Gastroesophageal sphincter (tissue), 3 donors: ENCODE data around the gene EEF2K.

Experiments used
- POLR2AphosphoS5 ChIP-seq: sonication (generic); formaldehyde crosslinking; IDR thresholded peaks from one replicate; pipeline ENCODE4 v1.6.1; 2017; ENCODE audit warnings: antibody characterized with exemption
- TF ChIP-seq, protein P1 (sequence below), 4 experiments: fragments of 200-600 bp in 2 of 4; fragments of 450-650 bp in 2 of 4; sonication (generic) in 1 of 4; IDR thresholded peaks; one replicate each; pipeline ENCODE4 v1.5.1; 2017 to 2019; ENCODE audit warnings: antibody characterized with exemption in 4 of 4, mild to moderate bottlenecking in 2 of 4, moderate library complexity in 2 of 4

- TF ChIP-seq, protein P1, sequence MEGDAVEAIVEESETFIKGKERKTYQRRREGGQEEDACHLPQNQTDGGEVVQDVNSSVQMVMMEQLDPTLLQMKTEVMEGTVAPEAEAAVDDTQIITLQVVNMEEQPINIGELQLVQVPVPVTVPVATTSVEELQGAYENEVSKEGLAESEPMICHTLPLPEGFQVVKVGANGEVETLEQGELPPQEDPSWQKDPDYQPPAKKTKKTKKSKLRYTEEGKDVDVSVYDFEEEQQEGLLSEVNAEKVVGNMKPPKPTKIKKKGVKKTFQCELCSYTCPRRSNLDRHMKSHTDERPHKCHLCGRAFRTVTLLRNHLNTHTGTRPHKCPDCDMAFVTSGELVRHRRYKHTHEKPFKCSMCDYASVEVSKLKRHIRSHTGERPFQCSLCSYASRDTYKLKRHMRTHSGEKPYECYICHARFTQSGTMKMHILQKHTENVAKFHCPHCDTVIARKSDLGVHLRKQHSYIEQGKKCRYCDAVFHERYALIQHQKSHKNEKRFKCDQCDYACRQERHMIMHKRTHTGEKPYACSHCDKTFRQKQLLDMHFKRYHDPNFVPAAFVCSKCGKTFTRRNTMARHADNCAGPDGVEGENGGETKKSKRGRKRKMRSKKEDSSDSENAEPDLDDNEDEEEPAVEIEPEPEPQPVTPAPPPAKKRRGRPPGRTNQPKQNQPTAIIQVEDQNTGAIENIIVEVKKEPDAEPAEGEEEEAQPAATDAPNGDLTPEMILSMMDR (IDR thresholded peaks at IDR 0.05): no peak
- TF ChIP-seq POLR2AphosphoS5: no peak
Observed at GRCh38 chr16:22191532-22192260, 14.4 kb upstream of the EEF2K start.
